Suprapubic skin (tissue), 3 donors: Measurements from ENCODE around the gene IL37.

Source experiments
- POLR2A ChIP-seq, 2 donors: fragments of 450-650 bp; IDR thresholded peaks; one replicate each; pipeline ENCODE4 v1.6.1; 2017; ENCODE audit warnings: antibody characterized with exemption in 2 of 2, mild to moderate bottlenecking in 2 of 2, moderate library complexity in 2 of 2
- TF ChIP-seq, protein P1 (sequence below), 2 donors: fragments of 200-600 bp in 1 of 2; fragments of 450-650 bp in 1 of 2; sonication (generic) in 1 of 2; IDR thresholded peaks; one replicate each; pipeline ENCODE4 v1.5.1; 2016 to 2019; ENCODE audit warnings: antibody characterized with exemption in 2 of 2, mild to moderate bottlenecking in 1 of 2, moderate library complexity in 1 of 2

- TF ChIP-seq, protein P1, sequence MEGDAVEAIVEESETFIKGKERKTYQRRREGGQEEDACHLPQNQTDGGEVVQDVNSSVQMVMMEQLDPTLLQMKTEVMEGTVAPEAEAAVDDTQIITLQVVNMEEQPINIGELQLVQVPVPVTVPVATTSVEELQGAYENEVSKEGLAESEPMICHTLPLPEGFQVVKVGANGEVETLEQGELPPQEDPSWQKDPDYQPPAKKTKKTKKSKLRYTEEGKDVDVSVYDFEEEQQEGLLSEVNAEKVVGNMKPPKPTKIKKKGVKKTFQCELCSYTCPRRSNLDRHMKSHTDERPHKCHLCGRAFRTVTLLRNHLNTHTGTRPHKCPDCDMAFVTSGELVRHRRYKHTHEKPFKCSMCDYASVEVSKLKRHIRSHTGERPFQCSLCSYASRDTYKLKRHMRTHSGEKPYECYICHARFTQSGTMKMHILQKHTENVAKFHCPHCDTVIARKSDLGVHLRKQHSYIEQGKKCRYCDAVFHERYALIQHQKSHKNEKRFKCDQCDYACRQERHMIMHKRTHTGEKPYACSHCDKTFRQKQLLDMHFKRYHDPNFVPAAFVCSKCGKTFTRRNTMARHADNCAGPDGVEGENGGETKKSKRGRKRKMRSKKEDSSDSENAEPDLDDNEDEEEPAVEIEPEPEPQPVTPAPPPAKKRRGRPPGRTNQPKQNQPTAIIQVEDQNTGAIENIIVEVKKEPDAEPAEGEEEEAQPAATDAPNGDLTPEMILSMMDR (IDR thresholded peaks at IDR 0.05): no peak
- TF ChIP-seq POLR2A (IDR thresholded peaks at IDR 0.05): no peak
These were observed 10.1 kb downstream of the IL37 start for GRCh38 chr2:112920923-112921532.
